ENCODE results near the gene PSME2. TPM values are rescaled to one million over a fixed set of nuclear protein-coding genes. Genes with fewer than 3 reads are reported as not detected.

The PSME2 gene
- total RNA-seq, 1 experiment from 2014 or later = 126 TPM

GRCh38 chr14:24167469-24168114 lies 21.2 kb upstream of the PSME2 start:
- no peak overlapping the region; a peak in 1 of 5 replicates for H3K4me3 Mint-ChIP-seq
- H3K36me3 Mint-ChIP-seq (ENCODE audit: insufficient read depth in 1 of 3, low read depth in 3 of 3) = peaks cover 4 to 37% (median 19%) of the 10 kb centered on the region in 3 experiments
- no peak overlapping the region; a peak in 2 of 7 replicates for H3K27ac Mint-ChIP-seq
- H4K20me1 ChIP-seq (ENCODE audit: control insufficient read depth, insufficient read depth, insufficient read length) = no peaks in the 10 kb centered on the region
- no peak overlapping the region for H2BK15ac ChIP-seq (ENCODE audit: low read depth, low read length)
- H3K27me3 Mint-ChIP-seq (ENCODE audit: low read depth) = no peaks in the 10 kb centered on the region; the same call in 1 of the 2 replicates
- no peak overlapping the region for H3K56ac ChIP-seq (ENCODE audit: insufficient read length, low read depth, low read length)
- H4K5ac ChIP-seq (ENCODE audit: insufficient read length, low read depth, low read length) = no peak overlapping the region
- H4K91ac ChIP-seq (ENCODE audit: insufficient read length, low read depth, low read length) = no peak overlapping the region
- H3K79me2 ChIP-seq (ENCODE audit: insufficient read depth, low read length) = no peaks in the 10 kb centered on the region
- DNase-seq = no peak
- WGBS (ENCODE audit: extremely low coverage, insufficient read length, low lambda C conversion rate) = no CpG with 5 or more reads among the region's 3 CpGs
- H3K4me2 ChIP-seq (ENCODE audit: insufficient read depth, insufficient read length, low read length) = no peak overlapping the region
- H3K9me3 Mint-ChIP-seq = no peaks in the 10 kb centered on the region; a peak in 1 of 5 replicates
- no peak overlapping the region for H2BK5ac ChIP-seq (ENCODE audit: insufficient read length, low read length)
- H2BK20ac ChIP-seq (ENCODE audit: low read depth, low read length, poor library complexity, severe bottlenecking) = no peak overlapping the region
- H3K9ac ChIP-seq (ENCODE audit: extremely low read depth, insufficient read length, low read length) = no peak overlapping the region
- no peak overlapping the region for H2BK12ac ChIP-seq (ENCODE audit: insufficient read length, low read depth, low read length)
- no peak overlapping the region for H4K8ac ChIP-seq (replicated peaks; ENCODE audit: insufficient read length, low read depth, low read length)
- H3K27ac ChIP-seq (ENCODE audit: insufficient read length, low read depth, low read length) = no peak overlapping the region
- H3K9me3 ChIP-seq (ENCODE audit: control insufficient read depth, low read depth, low read length) = no peaks in the 10 kb centered on the region
- no peaks in the 10 kb centered on the region for H3K27me3 ChIP-seq (ENCODE audit: insufficient read depth, low read length)
- H3K4ac ChIP-seq (ENCODE audit: low read depth, low read length) = no peak overlapping the region
- no peak overlapping the region for H2BK120ac ChIP-seq (ENCODE audit: low read depth, low read length, poor library complexity, severe bottlenecking)
- H3K79me1 ChIP-seq (ENCODE audit: insufficient read depth, low read depth, low read length, poor library complexity, severe bottlenecking) = no peaks in the 10 kb centered on the region
- no peak overlapping the region for H3K14ac ChIP-seq (ENCODE audit: insufficient read depth, low read length)
- no peak overlapping the region for H2AK5ac ChIP-seq (ENCODE audit: insufficient read length, low read length)
- H3K18ac ChIP-seq (ENCODE audit: insufficient read length, low read depth, low read length) = no peak overlapping the region
- no peak overlapping the region for H3K23ac ChIP-seq (ENCODE audit: insufficient read length, low read depth, low read length)
- no peak overlapping the region for H3T11ph ChIP-seq (ENCODE audit: low read length)
- H2AFZ ChIP-seq (ENCODE audit: low read length) = no peak overlapping the region
- peaks cover 5 to 7% of the 10 kb centered on the region in 2 experiments; a peak in 3 of 4 replicates for H3K4me1 Mint-ChIP-seq
- peaks cover 8% of the 10 kb centered on the region for H3K23me2 ChIP-seq (ENCODE audit: insufficient read length, low read depth, low read length, poor library complexity, severe bottlenecking)
- no peak for TF ChIP-seq CTCF (conservative IDR thresholded peaks at IDR 0.05)
- H3K4me1 ChIP-seq (ENCODE audit: insufficient read depth, low read length) = no peaks in the 10 kb centered on the region
